Ramos (cell line): Measurements from ENCODE around the gene PLPP7.

Source experiments
- in situ Hi-C: fragments of 300-500 bp; cut with MboI; formaldehyde crosslinking; loops from one replicate; pipeline ENCODE4 v1.14.3; 2022; ENCODE audit warnings: low sequenced_read_pairs; ENCODE audit not compliant: unreplicated experiment

The PLPP7 gene

DNA sequence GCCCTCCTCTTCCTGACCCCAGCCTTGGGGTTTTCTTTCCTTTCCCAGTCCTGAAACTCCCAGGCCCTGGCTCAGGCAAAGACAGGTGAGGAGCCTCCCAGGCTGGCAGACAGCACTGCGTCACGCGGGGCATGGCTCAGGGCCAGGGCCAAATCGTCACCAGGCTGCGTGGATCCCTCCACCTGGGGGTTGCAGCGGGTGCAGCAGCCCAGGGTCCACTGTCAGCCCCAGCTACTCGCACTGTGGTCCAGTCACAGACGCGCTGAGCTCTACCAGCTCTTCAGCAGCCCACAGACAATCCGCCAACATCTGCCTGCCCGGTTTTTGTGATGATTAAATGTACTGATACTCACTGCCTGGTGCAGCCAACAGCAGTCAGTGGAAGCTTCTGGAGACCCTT lies 25.3 kb upstream of the PLPP7 start:
- in situ Hi-C loops, result loop anchor here (10.0 to 25.0 kb wide), 2 partner anchors 471 to 1123 kb away; no protein-coding TSS in a partner anchor

DNA sequence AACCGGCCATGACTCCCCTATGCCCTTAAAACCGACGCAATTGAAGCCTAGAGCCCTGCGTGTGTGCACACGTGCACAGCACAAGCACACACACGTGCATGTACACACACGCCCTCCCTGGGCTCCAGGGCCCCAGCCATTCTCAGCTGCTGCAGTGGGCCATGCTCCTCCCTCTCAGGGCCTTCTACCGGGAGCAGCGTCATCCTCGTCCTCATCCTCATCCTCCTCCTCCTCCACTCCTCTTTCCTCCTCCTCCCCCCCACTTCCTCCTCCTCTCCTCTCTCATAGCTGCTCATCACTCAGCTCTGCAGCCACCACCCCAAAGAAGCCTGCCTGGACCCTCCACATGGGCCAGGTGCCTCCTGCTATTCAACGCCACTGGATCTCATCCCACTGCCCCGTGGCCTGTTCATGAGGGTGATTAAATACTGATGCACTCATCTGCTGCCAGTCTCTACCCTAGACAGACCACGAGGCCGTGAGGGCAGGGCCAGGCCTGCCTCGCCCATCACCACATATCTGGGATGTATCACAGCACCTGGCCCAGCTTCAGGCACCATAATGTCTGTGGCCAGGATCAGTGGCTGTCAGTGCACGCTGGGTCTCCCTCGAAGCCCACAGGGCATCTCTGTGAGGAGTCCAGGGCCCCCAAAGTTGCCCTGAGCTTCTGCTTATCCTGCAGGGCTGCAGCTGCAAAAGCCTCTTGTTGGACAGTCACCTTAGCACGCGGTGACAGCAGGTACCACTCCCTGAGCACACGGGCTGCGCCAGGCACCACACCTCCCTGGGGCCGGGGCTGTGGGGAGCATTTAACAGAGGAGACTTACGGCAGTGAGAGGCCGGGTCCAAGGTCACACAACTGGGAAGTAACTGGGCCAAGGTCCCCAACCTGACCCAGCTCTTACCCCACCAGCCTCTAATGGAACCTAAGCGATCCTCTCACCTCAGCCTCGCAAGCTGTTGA lies 23.0 kb upstream of the PLPP7 start:
- in situ Hi-C loops, result loop anchor here (10.0 to 25.0 kb wide), 2 partner anchors 468 to 1121 kb away; no protein-coding TSS in a partner anchor

DNA sequence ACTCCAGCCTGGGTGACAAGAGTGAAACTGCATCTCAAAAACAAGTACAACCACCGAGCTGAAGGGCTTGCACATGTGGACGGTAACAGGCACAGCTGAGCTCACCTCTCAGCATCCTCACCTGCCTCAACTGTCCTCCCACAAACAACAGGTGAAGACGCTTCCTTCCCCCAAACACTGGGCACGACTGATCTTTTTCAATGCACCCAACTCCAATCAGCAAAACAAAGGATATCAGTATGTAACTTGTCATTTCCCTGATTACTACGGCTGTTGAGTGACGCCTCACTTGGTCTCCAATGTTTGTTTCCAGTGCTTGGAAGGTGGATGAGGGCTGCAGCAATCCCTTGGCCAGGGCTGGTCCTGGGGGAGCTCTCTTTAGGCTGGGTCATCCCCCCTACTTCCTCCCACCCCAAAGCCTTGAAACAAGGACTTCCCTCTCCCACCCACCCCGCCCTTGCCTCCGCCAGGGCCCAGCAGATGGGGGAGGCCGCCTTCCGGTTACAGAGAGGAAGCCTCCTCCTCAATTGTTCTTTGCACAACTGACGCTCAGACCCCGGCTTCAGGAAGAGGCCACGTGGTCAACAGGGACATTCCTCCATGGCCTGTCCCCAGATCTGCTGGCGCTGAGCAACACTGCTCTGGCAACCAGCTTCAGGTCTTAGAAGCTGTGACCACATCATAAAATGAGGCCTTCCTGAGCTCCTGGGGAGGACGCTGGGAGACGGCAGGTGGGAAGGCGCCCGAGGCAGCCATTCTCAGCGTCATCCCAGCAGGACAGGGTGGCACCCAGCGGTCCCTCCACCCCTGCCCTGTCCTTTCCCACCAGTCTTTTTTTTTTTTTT lies 19.1 kb upstream of the PLPP7 start:
- in situ Hi-C loops, result loop anchor here (25.0 kb wide), 1 partner anchor 1117 kb away; no protein-coding TSS in a partner anchor

DNA sequence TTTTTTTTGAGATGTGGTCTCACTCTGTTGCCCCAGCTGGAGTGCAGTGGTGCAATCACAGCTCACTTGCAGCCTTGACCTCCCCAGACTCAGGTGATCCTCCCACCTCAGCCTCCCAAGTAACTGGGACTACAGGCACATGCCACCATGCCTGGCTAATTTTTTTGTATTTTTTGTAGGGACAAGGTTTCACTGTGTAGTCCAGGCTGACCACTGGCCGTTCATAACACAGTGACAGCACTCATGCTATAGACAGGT lies 18.6 kb upstream of the PLPP7 start:
- in situ Hi-C loops, result loop anchor here (25.0 kb wide), 1 partner anchor 1116 kb away; no protein-coding TSS in a partner anchor

DNA sequence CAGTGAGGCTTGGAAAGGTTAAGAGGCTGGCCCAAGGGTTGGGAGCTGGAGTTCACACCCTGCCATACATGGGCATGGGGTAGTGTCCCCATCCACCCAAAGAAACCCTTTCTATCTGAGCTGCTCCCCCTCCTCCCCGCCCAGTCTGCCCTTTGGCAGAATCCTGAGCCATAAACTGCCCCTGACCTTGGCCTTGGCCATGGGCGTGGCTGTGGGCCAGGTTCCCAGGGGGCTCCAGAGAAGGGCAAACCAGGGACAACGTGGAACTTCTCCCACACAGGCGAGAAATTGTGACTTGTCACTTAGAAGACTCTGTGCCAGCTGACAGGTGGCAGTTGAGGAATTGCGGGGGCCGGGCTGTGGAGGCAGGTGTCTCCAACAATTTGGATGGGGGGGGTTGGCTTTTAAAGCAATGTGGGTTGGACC lies 18.0 kb upstream of the PLPP7 start:
- in situ Hi-C loops, result loop anchor here (25.0 kb wide), 1 partner anchor 1116 kb away; no protein-coding TSS in a partner anchor

DNA sequence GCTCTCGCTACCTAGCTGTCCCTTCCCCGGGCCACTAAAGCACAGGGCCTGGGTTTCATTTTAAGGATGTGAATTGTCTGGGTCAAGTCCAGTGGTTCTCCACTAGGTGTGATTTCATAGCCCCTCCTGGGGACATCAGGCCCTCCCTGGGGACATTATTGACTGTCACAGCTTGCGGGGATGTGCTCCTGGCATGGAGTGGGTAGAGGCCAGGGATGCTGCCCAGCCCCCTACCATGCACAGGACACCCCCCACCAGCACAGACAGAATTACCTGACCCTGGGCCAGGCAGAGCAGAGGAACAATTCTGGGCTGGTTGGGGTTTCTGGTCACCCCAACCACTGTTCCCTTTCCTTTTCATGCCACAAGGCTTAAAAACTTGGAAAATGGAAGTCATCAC lies 17.3 kb upstream of the PLPP7 start:
- in situ Hi-C loops, result loop anchor here (25.0 kb wide), 1 partner anchor 1115 kb away; no protein-coding TSS in a partner anchor

DNA sequence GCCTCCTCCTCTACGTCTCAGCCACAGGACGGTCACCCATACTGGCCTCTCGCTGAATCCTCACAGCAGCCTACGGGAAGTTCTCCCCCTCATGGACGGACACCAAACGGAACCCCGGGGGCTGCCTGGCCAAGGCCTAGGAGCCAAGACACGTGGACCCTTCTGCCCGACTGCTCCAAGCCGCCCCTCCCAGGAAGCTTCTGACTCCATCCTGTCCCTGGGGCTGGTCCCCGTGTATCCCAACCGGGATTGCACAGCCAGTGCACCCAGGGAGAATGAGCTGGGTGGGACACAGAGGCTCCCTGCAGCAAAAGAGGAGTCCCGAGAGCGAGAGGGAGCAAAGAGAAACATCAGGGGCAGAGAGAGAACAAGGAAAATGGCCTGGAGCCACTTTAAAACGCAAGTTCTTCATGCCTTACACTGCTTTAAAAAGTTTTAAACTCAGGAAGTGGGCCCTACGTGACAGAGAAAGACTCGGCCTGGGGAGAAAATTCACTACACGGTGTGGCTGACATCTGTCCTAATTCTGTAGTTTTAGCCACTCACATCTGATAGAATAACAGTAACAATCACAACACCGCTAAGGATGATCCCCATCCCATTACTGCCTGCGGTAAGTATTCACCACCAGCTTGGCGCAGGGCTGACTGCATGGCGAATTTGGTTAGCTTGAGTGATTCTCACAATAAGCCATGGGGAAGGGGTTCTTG lies 16.2 kb upstream of the PLPP7 start:
- in situ Hi-C loops, result loop anchor here (25.0 kb wide), 1 partner anchor 1114 kb away; no protein-coding TSS in a partner anchor

DNA sequence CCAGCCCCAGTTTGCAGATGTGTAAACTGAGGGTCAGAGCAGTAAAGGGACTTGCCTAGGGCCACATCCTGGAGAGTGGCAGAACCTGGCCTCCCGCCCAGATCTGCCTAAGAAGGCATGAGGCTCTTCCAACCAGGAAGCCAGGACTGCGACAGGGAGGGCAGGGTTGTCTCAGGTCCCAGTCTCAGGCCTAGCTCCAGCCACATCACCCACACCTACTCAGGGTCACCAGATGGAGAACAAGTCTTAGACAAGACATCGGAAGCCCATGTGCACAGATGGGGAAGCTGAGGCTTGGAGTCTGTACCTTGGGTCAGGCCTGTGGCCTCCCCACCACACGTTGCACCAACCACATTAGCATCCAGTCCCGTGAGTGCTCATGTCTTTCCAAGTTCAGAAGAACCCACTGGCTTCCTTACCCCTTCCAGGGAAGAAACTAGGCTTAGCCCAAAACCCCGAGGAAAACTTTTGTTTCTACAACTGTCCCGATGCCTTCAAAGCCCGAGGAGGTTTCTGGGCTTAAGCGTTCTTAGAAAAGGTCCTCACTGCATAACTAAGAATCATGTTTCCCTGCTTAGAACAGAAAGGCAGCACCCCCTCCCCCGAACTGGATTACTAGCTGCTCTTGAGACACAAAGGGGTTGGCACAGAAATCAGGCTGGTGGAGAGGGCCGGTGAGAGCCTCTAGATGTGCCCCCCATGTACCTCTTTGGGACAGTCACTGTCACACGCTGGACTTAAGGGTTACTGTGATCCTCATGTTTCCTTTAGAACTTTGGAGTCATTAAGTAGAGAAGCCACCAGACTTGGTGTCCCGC lies 15.5 kb upstream of the PLPP7 start:
- in situ Hi-C loops, result loop anchor here (25.0 kb wide), 1 partner anchor 1113 kb away; no protein-coding TSS in a partner anchor

DNA sequence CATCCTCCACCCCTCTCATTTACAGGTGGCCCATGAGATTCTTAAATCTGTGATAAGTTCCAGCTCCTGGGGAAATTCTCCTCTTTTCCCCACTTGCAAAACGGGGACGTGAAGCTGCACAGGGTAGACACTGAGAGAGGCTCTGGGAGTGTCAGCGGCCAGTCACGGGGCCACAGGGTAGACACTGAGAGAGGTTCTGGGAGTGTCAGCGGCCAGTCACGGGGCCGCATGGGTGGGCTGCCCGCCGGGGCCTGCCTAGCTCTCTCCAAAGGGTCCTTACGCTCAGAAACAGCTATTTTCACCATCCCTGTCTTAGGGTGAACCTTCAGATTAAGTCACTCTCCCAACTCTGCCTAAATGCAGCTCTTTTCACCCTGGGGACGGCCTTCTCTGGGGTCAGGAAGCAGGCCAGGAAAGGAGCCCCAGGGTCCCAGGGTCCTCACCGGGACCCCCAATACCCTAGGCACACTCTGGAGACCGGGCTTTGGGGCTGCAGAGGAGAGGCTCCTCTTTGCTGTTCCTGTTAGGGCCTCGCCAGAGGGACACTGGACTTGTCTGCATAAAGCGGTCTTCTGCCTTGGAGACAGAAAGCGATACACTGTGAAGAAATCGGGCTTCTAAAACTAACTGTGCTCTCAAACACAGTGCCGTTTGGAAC lies 14.7 kb upstream of the PLPP7 start:
- in situ Hi-C loops, result loop anchor here (25.0 kb wide), 1 partner anchor 1112 kb away; no protein-coding TSS in a partner anchor

DNA sequence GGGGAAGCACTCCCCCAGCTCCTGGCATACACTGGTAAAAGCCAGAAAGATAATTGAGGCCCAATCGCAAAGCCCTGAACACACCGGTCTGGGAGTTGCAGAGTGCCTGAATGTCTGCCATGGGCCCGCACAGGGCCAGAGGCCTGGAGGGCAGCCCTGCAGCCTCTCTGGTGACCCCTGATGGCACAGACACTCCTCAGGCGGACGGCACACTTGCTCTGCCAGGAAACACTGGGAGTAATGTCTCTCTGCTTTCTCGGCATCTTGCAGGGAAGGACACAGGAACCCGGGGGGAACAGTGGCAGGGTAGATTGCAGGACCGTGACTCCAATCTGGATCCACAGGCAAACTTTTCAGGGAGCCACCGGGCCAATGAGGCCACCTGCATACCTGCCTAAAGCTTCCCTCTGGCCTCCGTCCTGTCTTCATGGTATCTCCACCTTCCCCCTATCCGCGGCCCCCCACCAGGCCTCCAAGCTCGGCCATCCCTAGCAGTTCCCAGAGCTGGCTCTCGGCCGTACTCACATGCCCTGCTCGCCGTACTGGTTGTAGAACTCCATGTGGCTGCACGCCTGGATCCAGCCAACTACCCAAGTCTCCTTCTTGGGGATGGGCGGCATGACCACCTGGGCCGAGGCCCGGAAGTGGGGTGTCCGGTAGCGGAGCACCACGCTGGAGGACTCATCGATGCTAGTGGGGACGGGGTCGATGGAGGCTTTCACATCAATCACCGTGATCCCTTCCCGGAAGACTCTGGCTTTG lies 14.0 kb upstream of the PLPP7 start:
- in situ Hi-C loops, result no loop called here

DNA sequence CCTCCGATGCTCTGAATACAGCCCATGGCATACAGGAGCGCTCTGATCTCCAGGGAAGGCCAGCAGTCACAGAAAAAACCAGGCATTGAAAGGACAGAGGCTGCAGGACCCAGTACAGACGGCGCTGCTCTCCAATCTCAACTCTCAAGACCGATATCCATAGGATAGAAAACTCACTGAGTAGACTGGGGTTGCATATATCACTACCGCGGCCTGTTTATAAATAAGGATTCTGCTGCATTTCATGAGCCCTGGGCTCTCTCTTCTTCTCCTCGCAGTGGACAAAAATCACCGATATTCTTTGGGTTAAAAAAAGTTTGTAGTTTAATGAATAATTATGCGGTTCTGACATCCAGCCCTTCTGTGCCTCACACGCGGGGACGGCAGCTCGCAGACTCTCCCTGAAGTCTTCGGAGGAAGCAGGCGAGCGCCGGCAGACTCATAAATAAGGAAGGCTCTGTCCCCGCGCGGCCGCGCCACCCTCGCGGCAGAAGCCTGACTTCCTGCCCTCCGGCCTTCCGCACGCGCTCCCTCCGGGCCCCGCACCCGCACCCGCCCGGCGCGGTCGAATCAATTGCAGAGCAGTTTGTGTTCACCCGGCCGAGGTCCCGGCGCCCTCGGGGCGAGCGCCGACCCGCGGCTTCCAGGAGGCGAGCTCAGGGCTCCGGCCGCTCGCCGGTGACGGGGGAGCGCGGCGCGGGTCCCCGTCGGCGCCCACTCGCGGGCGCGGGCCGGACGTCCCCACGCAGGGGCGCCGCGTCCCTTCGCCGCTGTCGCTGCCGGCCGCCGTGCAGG lies 13.2 kb upstream of the PLPP7 start, which contains the start of gene FAM78A:
Gene FAM78A, minus strand, starts transcription at position 417 of the 795 bp plus-strand sequence. Its CDS starts 331 bp downstream, at position 86.
- in situ Hi-C loops, result no loop called here

DNA sequence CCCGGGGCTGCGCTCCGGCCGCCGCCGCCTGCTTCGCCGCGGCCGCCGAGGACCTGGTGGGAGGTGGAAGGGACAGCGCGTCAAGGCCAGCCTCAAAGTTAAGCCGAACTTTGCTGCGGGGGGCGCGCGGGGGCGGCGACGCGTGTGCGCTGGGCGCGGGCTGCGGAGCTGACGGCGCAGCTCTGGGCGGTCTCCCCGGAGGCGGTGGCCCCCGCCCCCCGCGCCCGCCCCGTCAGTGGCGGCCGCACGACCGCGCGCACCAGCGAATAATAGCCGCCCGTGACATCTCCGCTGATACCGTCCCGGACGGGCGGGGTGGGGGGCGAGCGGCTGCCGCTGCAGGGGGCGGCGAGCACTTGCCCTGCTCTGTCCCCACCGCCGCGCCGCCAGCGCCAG lies 12.6 kb upstream of the PLPP7 start:
- in situ Hi-C loops, result no loop called here

DNA sequence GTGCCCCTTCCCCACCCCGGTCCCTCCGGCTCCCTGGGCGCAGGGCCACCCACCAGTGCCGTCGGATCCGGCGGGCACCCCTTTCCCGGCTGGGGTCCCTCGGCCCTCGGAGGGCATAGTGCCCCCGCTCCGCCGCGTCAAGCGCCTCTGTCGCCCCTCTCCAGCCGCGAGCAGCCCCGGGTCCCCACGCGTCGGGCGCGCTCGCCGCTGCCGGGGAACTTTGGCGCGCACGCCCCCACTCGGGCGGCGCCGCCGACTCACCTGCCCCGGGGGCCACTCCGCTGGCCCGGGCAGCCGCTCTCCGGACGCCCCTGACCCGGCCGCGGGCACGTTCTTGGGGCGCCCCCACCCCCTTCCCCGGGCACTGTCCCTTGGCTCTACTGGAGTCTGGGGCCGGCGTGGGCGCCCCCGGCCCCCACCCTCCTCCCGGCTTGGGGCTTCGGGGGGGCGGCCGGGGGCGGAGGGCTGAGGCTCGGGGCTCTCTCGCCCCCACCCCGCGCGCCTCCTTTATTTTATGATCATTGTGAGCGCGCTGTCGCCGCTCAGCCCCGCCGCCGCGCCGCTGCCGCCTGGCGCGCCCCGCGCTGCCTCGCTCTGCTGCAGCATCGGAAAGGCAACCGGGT lies 12.1 kb upstream of the PLPP7 start:
- in situ Hi-C loops, result no loop called here

DNA sequence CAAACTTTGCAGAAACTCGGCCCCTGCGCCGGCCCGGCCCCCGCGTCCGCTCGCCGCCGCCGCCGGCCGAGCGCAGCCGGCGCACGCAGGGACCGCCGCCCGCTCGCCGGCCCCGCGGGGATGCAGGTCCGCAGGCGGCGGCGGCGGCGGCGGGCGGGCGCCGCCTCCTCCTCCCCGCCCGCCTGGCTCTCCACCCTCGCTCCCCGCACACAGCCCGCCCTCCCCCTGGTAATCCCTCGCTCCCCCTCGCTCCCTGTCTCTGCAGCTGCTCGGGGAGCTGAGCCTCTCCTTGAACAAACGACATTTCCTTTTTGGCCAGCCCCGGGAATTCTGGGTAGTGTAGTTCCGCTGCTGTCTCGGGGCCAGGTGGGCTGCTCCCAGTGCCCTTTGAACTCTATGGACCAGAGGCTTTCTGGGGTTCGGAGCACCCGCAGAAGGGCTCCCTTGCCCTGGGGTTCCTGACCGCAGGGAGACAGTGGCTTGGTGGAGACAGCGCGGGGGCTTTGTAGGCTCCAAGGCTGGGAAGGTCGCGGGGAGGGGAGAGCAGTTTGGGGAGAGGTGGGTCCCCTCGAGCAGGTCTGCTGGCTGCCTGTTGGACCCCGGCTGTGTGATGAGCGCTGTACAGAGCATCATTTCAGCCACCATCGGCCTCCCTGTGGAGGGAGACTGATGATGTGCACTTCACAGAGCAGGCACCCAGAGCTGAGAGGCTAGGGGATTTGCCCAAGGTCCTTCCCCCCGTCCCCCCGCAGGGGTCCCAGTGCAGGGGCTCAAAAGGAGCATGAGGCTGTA lies 11.4 kb upstream of the PLPP7 start:
- in situ Hi-C loops, result no loop called here

DNA sequence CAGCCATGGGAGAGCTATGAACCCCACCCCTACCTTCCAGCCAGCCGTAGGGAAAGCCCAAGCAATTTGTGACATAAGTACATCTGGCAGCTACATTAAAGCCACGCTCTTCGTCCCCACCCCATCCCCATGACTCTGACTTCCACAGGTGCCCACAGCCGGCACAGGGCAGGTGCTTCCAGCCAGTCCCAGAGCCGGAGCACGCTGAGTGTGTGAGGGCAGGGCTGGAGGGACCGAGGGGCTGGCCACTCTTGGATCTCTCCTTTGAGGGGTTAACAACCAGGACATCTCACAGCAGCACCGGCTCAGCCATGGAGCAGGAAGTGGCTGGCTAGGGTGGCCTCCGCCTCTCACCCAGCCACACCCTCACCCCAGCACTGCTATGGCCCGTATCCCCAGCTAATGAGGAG lies 10.8 kb upstream of the PLPP7 start:
- in situ Hi-C loops, result no loop called here
